Measurements from ENCODE around the gene HMX1.

HMX1 gene

GRCh38 chr4:8907596-8908205 lies 36.1 kb upstream of the HMX1 start:
- Histone ChIP-seq H3K27ac (no peak overlapping the region), H3K4me3 (no peak overlapping the region), H3K9me3 (peaks cover 0 to under 1% (median 0%) of the 10 kb centered on the region in 3 donors), H3K4me1 (no peaks in the 10 kb centered on the region), H3K27me3 (peaks cover 0 to 57% of the 10 kb centered on the region in 2 donors), H3K36me3 (no peaks in the 10 kb centered on the region)
- DNase-seq, result peak; percentile 8 to 41
- no peak for TF ChIP-seq CTCF (IDR thresholded peaks at IDR 0.05)
- intact Hi-C loops (cut with DNase I; ENCODE audit: low total_unique reads), result no loop called here

- H3K9me3 ChIP-seq, result peaks cover 0 to 6% (median 2%) of the 10 kb centered on the region in 3 donors
- no peak overlapping the region for H3K27ac ChIP-seq
- no peak overlapping the region for H3K4me3 ChIP-seq
- TF ChIP-seq CTCF (IDR thresholded peaks at IDR 0.05), result no peak
- peak; percentile 10 to 33 for DNase-seq
- intact Hi-C loops (cut with DNase I; ENCODE audit: low total_unique reads), result no loop called here
- peaks cover 0 to 55% of the 10 kb centered on the region in 2 donors for H3K27me3 ChIP-seq
- H3K36me3 ChIP-seq, result no peaks in the 10 kb centered on the region
- H3K4me1 ChIP-seq, result no peaks in the 10 kb centered on the region
Measured at GRCh38 chr4:8906991-8907595, 35.5 kb upstream of the HMX1 start.

DNA sequence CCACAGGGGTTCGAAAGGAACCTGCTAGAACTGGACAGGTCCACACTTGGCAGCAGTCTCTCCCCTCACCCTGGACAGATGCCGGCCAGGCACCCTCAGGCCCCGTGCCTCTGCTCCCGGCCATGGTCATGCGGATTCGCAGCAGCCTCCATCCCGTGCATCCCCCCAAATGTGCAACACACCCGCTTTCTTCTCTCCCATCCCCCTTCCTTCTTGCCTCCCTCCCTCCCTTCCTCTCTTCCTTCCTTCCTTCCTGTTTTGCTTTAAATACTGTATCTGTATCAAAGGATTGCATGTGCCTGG lies 35.0 kb upstream of the HMX1 start:
- intact Hi-C loops (cut with DNase I; ENCODE audit: low total_unique reads), result no loop called here
- H3K27me3 ChIP-seq, result peaks cover 0 to 50% of the 10 kb centered on the region in 2 donors
- H3K4me3 ChIP-seq, result no peak overlapping the region
- TF ChIP-seq CTCF (IDR thresholded peaks at IDR 0.05), result no peak
- no peaks in the 10 kb centered on the region for H3K4me1 ChIP-seq
- H3K9me3 ChIP-seq, result peaks cover 0 to 11% (median 7%) of the 10 kb centered on the region in 3 donors
- no peaks in the 10 kb centered on the region for H3K36me3 ChIP-seq
- H3K27ac ChIP-seq, result no peak overlapping the region
- DNase-seq, result no peak

- H3K4me1 ChIP-seq, result no peaks in the 10 kb centered on the region
- peaks cover 0 to 17% (median 13%) of the 10 kb centered on the region in 3 donors for H3K9me3 ChIP-seq
- intact Hi-C loops (cut with DNase I; ENCODE audit: low total_unique reads), result no loop called here
- H3K27me3 ChIP-seq, result peaks cover 0 to 49% of the 10 kb centered on the region in 2 donors
- H3K36me3 ChIP-seq, result no peaks in the 10 kb centered on the region
- H3K27ac ChIP-seq, result no peak overlapping the region
- no peak for TF ChIP-seq CTCF (IDR thresholded peaks at IDR 0.05)
- H3K4me3 ChIP-seq, result no peak overlapping the region
- peak; percentile 17 to 45 for DNase-seq
Measured at GRCh38 chr4:8905773-8906667, 34.4 kb upstream of the HMX1 start.

GRCh38 chr4:8905226-8905772 lies 33.7 kb upstream of the HMX1 start:
- Histone ChIP-seq H3K36me3 (no peaks in the 10 kb centered on the region), H3K4me3 (no peak overlapping the region), H3K9me3 (peaks cover 0 to 24% (median 18%) of the 10 kb centered on the region in 3 donors), H3K27ac (no peak overlapping the region), H3K4me1 (no peaks in the 10 kb centered on the region), H3K27me3 (peaks cover 0 to 56% of the 10 kb centered on the region in 2 donors)
- intact Hi-C loops (cut with DNase I; ENCODE audit: low total_unique reads), result no loop called here
- no peak for TF ChIP-seq CTCF (IDR thresholded peaks at IDR 0.05)
- DNase-seq, result peak in 1 of 2 donors; percentile 53

Measured in tibial artery (tissue), 4 donors.